Transverse colon (tissue), 4 donors: ENCODE data around the gene LPCAT3. TPM values are rescaled to one million over a fixed set of nuclear protein-coding genes. Genes with fewer than 3 reads are reported as not detected.

Source experiments
- DNase-seq: peaks from one replicate; pipeline ENCODE4 v3.0.0-alpha.2; 2019
- H3K27ac ChIP-seq, 4 donors: fragments of 200-600 bp; sonication (generic); 2 replicates each; pipeline ENCODE4 v1.5.1; 2016 to 2018; ENCODE audit warnings: inconsistent platforms in 4 of 4
- H3K27me3 ChIP-seq: fragments of 200-600 bp; sonication (generic); 2 replicates; pipeline ENCODE4 v1.5.1; 2017; ENCODE audit warnings: inconsistent platforms
- H3K36me3 ChIP-seq, 4 donors: fragments of 200-600 bp; sonication (generic); 2 replicates each; pipeline ENCODE4 v1.5.1; 2017 to 2019; ENCODE audit warnings: inconsistent platforms in 4 of 4
- H3K4me1 ChIP-seq, 4 donors: fragments of 200-600 bp; sonication (generic); 2 replicates each; pipeline ENCODE4 v1.5.1; 2017 to 2020; ENCODE audit warnings: inconsistent platforms in 4 of 4
- H3K4me3 ChIP-seq, 4 donors: fragments of 200-600 bp; sonication (generic); 1 replicate in 1 of 4; 2 replicates in 3 of 4; pipeline versions ENCODE4 v1.5.1 to v1.6.1; 2017 to 2019; ENCODE audit warnings: inconsistent platforms in 4 of 4
- H3K9me3 ChIP-seq, 2 donors: fragments of 200-600 bp; sonication (generic); 2 replicates each; pipeline ENCODE4 v1.5.1; 2017 to 2019; ENCODE audit warnings: inconsistent platforms in 2 of 2
- EP300 ChIP-seq: sonication (generic); formaldehyde crosslinking; IDR thresholded peaks from one replicate; pipeline ENCODE4 v1.6.1; 2017; ENCODE audit warnings: antibody characterized with exemption, low read depth
- POLR2A ChIP-seq: fragments of 450-650 bp; IDR thresholded peaks from one replicate; pipeline ENCODE4 v1.6.1; 2016; ENCODE audit warnings: antibody characterized with exemption, mild to moderate bottlenecking, moderate library complexity
- POLR2AphosphoS5 ChIP-seq, 3 donors: sonication (generic); formaldehyde crosslinking; IDR thresholded peaks; one replicate each; pipeline ENCODE4 v1.6.1; 2016; ENCODE audit warnings: antibody characterized with exemption in 3 of 3
- WGBS, 2 donors: methylation state at CpG; one replicate each; pipeline ENCODE4 v1.1.5; 2018; ENCODE audit warnings: low coverage in 1 of 2; 5-methylcytosine and 5-hydroxymethylcytosine counted together
- in situ Hi-C, 4 donors: fragments of 200-750 bp; cut with MboI; loops; one replicate each; pipeline versions ENCODE4 v1.15.0 to v1.15.1; 2017; ENCODE audit warnings: low sequenced_read_pairs in 3 of 4, low pct_ligation_motif_present in 1 of 4, low pct_unique_long_range_greater_than_20kb in 1 of 4
- intact Hi-C: fragments of 100-400 bp; cut with DNase I; formaldehyde crosslinking; loops from one replicate; pipeline ENCODE4 v1.15.1; 2023; ENCODE audit warnings: low total_unique reads
- total RNA-seq, 4 donors: library from RNA; depleted of rRNA; stranded (reverse); fragments of >200 nt; gene quantifications; one replicate each; pipeline ENCODE4 v1.1.0, GENCODE V29; 2016
- TF ChIP-seq, protein P1 (sequence below), 5 experiments: fragments of 200-600 bp in 3 of 5; fragments of 450-650 bp in 2 of 5; sonication (generic) in 3 of 5; IDR thresholded peaks; 1 replicate in 2 of 5; 2 replicates in 3 of 5; pipeline ENCODE4 v1.5.1; 2016 to 2017; ENCODE audit warnings: antibody characterized with exemption in 5 of 5, inconsistent platforms in 3 of 5, mild to moderate bottlenecking in 2 of 5, moderate library complexity in 1 of 5

The LPCAT3 gene
- total RNA-seq, 4 donors from 2014 or later = 56.1 to 271 (median 111) TPM

DNA sequence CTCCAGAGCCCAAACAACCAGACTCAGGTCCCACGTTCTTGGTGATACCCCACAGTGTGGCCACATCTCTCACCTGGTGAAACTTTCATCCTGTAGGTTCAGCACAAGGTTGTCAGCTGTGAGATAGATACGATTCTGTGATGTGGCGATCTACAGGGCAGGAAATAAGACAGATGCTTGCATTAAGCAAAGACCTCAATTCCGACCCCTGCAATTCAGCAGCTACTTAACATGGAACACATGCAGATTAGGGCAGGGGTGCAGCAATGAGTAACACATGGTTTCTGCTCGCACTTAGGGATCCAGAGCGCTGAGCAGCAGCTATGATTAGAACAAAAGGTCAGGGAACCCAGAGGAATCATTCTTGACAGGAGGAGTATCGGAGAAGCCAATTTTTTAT, 51.9 kb downstream of the LPCAT3 start:
- no peak for DNase-seq
- peak overlapping the region; percentile 89 to 95 (median 94) for H3K27ac ChIP-seq
- H3K27me3 ChIP-seq = no peaks in the 10 kb centered on the region
- in situ Hi-C loops = no loop called here
- TF ChIP-seq EP300 (no peak), POLR2A (no peak), POLR2AphosphoS5 (IDR thresholded peaks at IDR 0.05) (no peak)
- TF ChIP-seq, protein P1, sequence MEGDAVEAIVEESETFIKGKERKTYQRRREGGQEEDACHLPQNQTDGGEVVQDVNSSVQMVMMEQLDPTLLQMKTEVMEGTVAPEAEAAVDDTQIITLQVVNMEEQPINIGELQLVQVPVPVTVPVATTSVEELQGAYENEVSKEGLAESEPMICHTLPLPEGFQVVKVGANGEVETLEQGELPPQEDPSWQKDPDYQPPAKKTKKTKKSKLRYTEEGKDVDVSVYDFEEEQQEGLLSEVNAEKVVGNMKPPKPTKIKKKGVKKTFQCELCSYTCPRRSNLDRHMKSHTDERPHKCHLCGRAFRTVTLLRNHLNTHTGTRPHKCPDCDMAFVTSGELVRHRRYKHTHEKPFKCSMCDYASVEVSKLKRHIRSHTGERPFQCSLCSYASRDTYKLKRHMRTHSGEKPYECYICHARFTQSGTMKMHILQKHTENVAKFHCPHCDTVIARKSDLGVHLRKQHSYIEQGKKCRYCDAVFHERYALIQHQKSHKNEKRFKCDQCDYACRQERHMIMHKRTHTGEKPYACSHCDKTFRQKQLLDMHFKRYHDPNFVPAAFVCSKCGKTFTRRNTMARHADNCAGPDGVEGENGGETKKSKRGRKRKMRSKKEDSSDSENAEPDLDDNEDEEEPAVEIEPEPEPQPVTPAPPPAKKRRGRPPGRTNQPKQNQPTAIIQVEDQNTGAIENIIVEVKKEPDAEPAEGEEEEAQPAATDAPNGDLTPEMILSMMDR (IDR thresholded peaks at IDR 0.05) = no peak
- H3K9me3 ChIP-seq = no peaks in the 10 kb centered on the region
- peaks cover 0 to 18% (median 9%) of the 10 kb centered on the region in 4 donors for H3K36me3 ChIP-seq
- 59 to 62% methylated on average over 4 to 7 of the region's 7 CpGs for WGBS, 2 donors
- peaks cover 26 to 61% (median 46%) of the 10 kb centered on the region in 4 donors for H3K4me1 ChIP-seq
- no peak overlapping the region for H3K4me3 ChIP-seq
- intact Hi-C loops = loop anchor here (10.0 kb wide), 1 partner anchor 138 kb away; the partner anchor contains the start of gene C1RL

DNA sequence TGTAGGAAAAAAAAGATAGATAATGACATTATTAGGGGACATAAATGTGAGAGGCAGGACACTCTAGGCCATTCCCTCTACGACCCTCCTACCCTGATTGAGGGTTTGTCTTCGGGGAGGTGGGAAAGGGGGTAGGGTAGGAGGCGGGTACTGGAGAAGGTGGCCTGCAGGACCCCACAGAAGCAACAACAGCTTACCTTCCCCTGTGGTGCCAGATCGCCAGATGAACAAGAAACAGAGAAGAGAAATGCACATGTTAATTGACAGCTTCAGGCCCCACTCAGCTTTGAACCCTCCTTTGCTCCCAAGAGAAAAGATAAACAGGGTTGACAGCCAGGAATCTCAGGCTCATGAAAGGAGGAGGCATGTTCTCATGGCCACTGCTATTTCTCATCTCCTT, 52.6 kb downstream of the LPCAT3 start:
- Histone ChIP-seq H3K4me1 (peaks cover 28 to 65% (median 51%) of the 10 kb centered on the region in 4 donors), H3K4me3 (peak overlapping the region in 1 of 4 donors; percentile 2), H3K27me3 (no peaks in the 10 kb centered on the region), H3K9me3 (no peaks in the 10 kb centered on the region), H3K36me3 (peaks cover 0 to 18% (median 9%) of the 10 kb centered on the region in 4 donors), H3K27ac (peak overlapping the region; percentile 89 to 95 (median 94))
- in situ Hi-C loops (no loop called here), intact Hi-C loops (loop anchor here (2.0 to 10.0 kb wide), 2 partner anchors 41 to 139 kb away; partner anchors contain the start of gene C1RL)
- WGBS, 2 donors = 48% methylated on average over 4 of the region's 4 CpGs; no CpG with 5 or more reads in 1 of the 2 donors
- DNase-seq = no peak
- TF ChIP-seq, protein P1 (IDR thresholded peaks at IDR 0.05) = no peak
- TF ChIP-seq POLR2A = no peak
- no peak for TF ChIP-seq EP300
- TF ChIP-seq POLR2AphosphoS5 (IDR thresholded peaks at IDR 0.05) = no peak

DNA sequence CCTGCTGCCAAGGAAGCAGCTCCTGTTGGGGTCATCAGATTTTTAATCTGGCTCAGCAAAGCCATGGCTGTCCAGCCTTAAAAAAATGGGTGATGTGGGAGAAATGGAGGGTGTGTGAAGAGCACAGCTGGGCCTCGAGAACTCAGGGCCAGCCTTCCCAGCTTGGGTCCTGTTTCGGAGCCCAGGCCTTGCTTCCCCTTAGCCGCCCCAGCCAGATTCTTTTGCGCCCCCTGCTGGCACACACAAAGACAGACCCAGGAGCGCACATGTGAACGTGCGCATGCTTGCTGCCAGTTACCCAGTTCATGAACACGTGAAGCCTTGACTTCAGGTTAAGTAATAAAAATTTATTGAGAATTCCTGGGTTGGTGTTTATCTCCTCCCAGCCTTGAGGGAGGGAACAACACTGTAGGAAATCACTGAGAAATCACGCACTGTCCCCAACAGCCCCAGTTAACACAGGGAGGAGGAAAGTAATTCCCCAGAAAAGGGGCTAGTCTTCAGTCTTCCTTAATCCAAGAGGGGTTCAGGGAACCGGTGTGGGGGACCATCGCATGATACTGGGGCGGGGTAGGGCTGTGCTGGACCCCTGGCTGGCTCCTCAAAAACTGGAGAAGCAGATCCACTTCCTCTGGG, 53.1 kb downstream of the LPCAT3 start:
- Histone ChIP-seq H3K36me3 (peaks cover 0 to 18% (median 9%) of the 10 kb centered on the region in 4 donors), H3K4me1 (peaks cover 34 to 71% (median 57%) of the 10 kb centered on the region in 4 donors), H3K9me3 (no peaks in the 10 kb centered on the region), H3K4me3 (peak overlapping the region in 2 of 4 donors; percentile 54 to 62), H3K27me3 (no peaks in the 10 kb centered on the region), H3K27ac (peak overlapping the region; percentile 89 to 95 (median 94))
- in situ Hi-C loops (no loop called here), intact Hi-C loops (loop anchor here (2.0 to 10.0 kb wide), 2 partner anchors 40 to 140 kb away; partner anchors contain the start of gene C1RL)
- 10 to 44% methylated on average over 2 to 11 of the region's 12 CpGs for WGBS, 2 donors
- DNase-seq = peak; percentile 95
- peak; percentile 59 for TF ChIP-seq POLR2A
- TF ChIP-seq, protein P1 (IDR thresholded peaks at IDR 0.05) = peak; percentile 81 to 98 (median 91)
- peak; percentile 35 to 84 (median 72) for TF ChIP-seq POLR2AphosphoS5 (IDR thresholded peaks at IDR 0.05)
- TF ChIP-seq EP300 = no peak

DNA sequence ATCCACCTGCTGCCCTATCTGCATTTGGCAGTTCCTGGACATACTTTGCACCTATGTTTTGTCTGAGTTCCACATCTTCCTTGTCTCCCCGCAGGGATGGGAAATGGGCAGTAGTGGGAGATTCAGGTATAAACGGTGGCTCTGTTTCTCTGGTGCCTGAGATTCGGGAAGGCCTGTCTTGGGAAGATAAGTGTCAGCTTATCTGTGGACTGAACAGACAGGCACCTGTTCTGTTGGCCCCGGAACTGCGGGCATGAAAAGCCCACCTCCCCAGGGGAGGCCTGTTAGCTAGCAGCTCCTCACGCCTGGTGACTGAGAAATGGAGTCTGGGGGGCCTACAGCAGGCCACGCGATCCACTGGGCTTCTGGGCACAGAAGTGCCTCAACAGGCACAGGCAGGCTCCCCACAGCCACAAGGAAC, 53.7 kb downstream of the LPCAT3 start:
- peaks cover 34 to 74% (median 55%) of the 10 kb centered on the region in 4 donors for H3K4me1 ChIP-seq
- intact Hi-C loops (loop anchor here (2.0 to 10.0 kb wide), 2 partner anchors 40 to 140 kb away; partner anchors contain the start of gene C1RL), in situ Hi-C loops (no loop called here)

More for the DNA sequence above, 53.7 kb downstream of the LPCAT3 start:
- no peak for DNase-seq
- 41% methylated on average over 8 of the region's 8 CpGs; no CpG with 5 or more reads in 1 of the 2 donors for WGBS, 2 donors
- peaks cover 0 to 18% (median 9%) of the 10 kb centered on the region in 4 donors for H3K36me3 ChIP-seq
- TF ChIP-seq, protein P1 (IDR thresholded peaks at IDR 0.05) = no peak
- TF ChIP-seq EP300 (no peak), POLR2AphosphoS5 (IDR thresholded peaks at IDR 0.05) (no peak), POLR2A (no peak)
- H3K9me3 ChIP-seq = no peaks in the 10 kb centered on the region
- peak overlapping the region in 2 of 4 donors; percentile 54 to 62 for H3K4me3 ChIP-seq
- no peaks in the 10 kb centered on the region for H3K27me3 ChIP-seq
- H3K27ac ChIP-seq = peak overlapping the region; percentile 89 to 95 (median 94)
